ENCODE measurements around the gene FAM163A. TPM values are rescaled to one million over a fixed set of nuclear protein-coding genes. Genes with fewer than 3 reads are reported as not detected.

FAM163A gene
- total RNA-seq, 2 experiments from 2014 or later = not detected

- peaks cover 11% of the 10 kb centered on the region for H3K4me1 Mint-ChIP-seq
- POLR2A ChIA-PET = no interaction called here
- no peaks in the 10 kb centered on the region for H3K36me3 Mint-ChIP-seq
- ATAC-seq (ENCODE audit: low read depth) (no peak), DNase-seq (no peak)
- H3K27ac Mint-ChIP-seq = no peak overlapping the region
- no peak overlapping the region for H3K4me3 Mint-ChIP-seq
- no peaks in the 10 kb centered on the region for H3K9me3 Mint-ChIP-seq
- H3K27me3 Mint-ChIP-seq = peaks cover 4% of the 10 kb centered on the region
Measured at GRCh38 chr1:179818260-179818659, 75.2 kb downstream of the FAM163A start.

- ATAC-seq (ENCODE audit: low read depth) (no peak), DNase-seq (no peak)
- Mint-ChIP-seq H3K27me3 (peaks cover 4% of the 10 kb centered on the region), H3K9me3 (no peaks in the 10 kb centered on the region), H3K4me3 (no peak overlapping the region), H3K27ac (no peak overlapping the region), H3K4me1 (peaks cover 11% of the 10 kb centered on the region), H3K36me3 (no peaks in the 10 kb centered on the region)
- POLR2A ChIA-PET = no interaction called here
Measured at GRCh38 chr1:179818743-179819173, 75.7 kb downstream of the FAM163A start.

DNA sequence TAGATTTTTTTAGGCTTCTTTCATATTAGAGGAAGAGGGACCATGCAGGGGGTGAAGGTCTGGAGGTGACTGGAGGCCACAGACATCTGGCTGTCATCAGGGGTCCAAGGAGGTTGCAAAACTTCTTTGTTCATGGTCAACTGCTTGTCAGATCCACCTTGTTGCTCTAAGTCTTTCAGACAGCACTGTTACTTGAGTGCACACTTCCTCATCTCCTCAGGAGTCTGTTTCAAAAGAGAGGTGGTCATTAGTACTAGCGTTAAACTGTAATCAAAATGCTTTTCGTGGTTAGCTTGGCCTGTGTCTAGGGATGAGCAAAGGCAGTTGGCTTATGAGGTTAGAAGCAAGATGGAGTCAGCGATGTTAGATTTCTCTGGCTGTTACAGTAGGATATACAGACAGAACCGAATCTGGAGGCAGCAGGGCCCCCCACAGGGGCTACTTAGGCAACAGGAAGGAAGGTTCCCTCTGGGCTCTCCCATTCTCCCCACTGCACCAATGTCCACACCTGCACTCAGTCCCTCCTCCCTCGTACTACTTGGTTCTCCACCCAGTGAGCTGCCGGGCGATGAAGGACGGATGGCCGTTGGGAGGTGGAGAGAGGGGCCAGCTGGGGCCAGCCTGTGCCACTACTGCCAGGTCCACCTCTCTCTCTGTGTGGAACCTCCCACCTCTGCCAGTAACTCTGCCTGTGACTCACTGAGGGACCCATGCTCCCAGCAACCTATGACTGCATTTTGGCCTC is 77.3 kb downstream of the FAM163A start:
- ATAC-seq (ENCODE audit: low read depth) (no peak), DNase-seq (no peak)
- no peak overlapping the region for H3K27ac Mint-ChIP-seq
- no peaks in the 10 kb centered on the region for H3K9me3 Mint-ChIP-seq
- POLR2A ChIA-PET = no interaction called here
- peaks cover 4% of the 10 kb centered on the region for H3K27me3 Mint-ChIP-seq
- H3K4me3 Mint-ChIP-seq = no peak overlapping the region
- no peaks in the 10 kb centered on the region for H3K36me3 Mint-ChIP-seq
- peaks cover 3% of the 10 kb centered on the region for H3K4me1 Mint-ChIP-seq

DNA sequence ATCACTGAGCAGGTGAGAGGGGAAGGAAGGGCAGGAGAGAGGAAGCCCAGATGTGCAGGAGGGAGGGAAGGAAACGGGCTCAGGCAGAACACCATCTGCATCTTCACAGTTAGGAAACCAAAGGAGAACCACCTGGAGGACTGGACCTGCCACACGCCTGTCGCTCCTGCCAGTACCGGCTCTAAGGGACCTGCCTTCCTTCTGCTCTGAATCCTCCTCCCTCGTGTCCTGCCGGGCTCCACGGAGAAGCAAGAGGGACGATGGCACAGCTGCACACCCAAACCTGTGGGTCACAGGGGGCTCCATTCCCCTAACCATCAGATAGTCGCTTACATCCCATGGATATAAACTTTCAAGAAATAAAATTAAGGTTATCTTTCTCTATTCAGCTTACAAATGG is 78.4 kb downstream of the FAM163A start:
- no peak overlapping the region for H3K27ac Mint-ChIP-seq
- H3K27me3 Mint-ChIP-seq = peaks cover 2% of the 10 kb centered on the region
- no peak for DNase-seq
- ATAC-seq (ENCODE audit: low read depth) = no peak
- no peak overlapping the region for H3K4me3 Mint-ChIP-seq
- H3K4me1 Mint-ChIP-seq = no peaks in the 10 kb centered on the region
- POLR2A ChIA-PET = no interaction called here
- H3K36me3 Mint-ChIP-seq = no peaks in the 10 kb centered on the region
- H3K9me3 Mint-ChIP-seq = no peaks in the 10 kb centered on the region

DNA sequence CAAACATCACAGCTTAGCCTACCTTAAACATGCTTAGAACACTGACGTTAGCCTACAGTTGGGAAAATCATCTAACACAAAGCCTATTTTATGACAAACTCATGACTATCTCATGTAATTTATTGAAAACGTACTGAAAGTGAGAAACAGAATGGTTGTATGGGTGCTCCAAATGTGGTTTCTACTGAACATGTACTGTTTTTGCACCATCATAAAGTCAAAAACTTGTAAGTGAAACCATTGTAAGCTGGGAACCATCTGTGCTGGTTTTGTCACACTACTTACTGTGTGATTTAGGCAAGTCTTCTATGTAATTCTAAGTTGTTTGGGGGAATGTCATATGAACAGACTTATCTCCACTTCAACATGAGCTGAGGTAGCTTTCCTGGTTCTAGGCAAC is 79.0 kb downstream of the FAM163A start:
- H3K4me1 Mint-ChIP-seq = no peaks in the 10 kb centered on the region
- POLR2A ChIA-PET = interaction anchor here (0.5 kb wide), 1 partner anchor 1113 kb away, joined by 3 read pairs; no protein-coding TSS in a partner anchor

DNA sequence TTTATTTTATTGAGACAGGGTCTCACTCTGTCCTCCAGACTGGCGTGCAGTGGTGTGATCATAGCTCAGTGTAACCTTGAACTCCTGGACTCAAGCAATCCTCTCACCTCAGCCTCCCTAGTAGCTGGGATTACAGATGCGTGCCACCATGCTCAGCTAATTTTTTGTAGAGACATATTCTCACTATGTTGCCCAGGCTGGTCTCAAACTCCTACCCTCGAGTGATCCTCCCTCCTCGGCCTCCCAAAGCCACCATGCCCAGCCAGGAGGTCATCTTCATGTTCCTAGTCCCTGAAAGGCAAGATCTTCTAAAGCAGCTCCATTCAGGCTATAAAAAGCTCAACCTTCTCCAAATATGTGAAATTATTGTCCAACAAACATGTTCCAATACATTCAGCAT is 80.6 kb downstream of the FAM163A start:
- DNase-seq (no peak), ATAC-seq (ENCODE audit: low read depth) (no peak)
- Mint-ChIP-seq H3K4me3 (no peak overlapping the region), H3K9me3 (no peaks in the 10 kb centered on the region), H3K27me3 (peaks cover 2% of the 10 kb centered on the region), H3K36me3 (no peaks in the 10 kb centered on the region), H3K4me1 (no peaks in the 10 kb centered on the region), H3K27ac (no peak overlapping the region)
- POLR2A ChIA-PET = no interaction called here

More for the DNA sequence above, 79.0 kb downstream of the FAM163A start:
- Mint-ChIP-seq H3K36me3 (no peaks in the 10 kb centered on the region), H3K27ac (no peak overlapping the region), H3K4me3 (no peak overlapping the region), H3K9me3 (no peaks in the 10 kb centered on the region), H3K27me3 (peaks cover 2% of the 10 kb centered on the region)
- no peak for DNase-seq
- no peak for ATAC-seq (ENCODE audit: low read depth)

DNA sequence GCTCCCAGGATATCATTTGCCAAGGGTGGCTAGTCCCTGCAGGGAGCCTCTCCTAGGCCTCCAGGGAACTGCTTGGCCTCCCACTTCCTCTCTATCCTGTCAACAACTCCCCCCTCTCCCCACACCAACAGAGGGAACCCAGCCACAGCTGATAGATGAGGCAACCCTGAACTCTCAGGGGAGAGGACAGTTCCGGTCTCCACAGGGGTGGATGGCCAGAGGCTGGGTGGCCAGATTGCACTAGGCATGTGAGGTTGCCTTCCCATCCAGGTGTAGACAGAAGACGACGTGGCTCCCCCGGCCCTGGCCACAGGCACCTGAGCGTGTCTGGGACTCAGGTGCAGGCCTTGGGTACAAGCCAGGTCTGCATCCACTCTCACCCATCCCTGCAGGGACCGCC is 81.2 kb downstream of the FAM163A start:
- no peaks in the 10 kb centered on the region for H3K9me3 Mint-ChIP-seq
- no peak overlapping the region for H3K27ac Mint-ChIP-seq
- H3K36me3 Mint-ChIP-seq = no peaks in the 10 kb centered on the region
- no peaks in the 10 kb centered on the region for H3K4me1 Mint-ChIP-seq
- POLR2A ChIA-PET = no interaction called here
- no peak overlapping the region for H3K4me3 Mint-ChIP-seq
- ATAC-seq (ENCODE audit: low read depth) (no peak), DNase-seq (no peak)
- no peaks in the 10 kb centered on the region for H3K27me3 Mint-ChIP-seq

DNA sequence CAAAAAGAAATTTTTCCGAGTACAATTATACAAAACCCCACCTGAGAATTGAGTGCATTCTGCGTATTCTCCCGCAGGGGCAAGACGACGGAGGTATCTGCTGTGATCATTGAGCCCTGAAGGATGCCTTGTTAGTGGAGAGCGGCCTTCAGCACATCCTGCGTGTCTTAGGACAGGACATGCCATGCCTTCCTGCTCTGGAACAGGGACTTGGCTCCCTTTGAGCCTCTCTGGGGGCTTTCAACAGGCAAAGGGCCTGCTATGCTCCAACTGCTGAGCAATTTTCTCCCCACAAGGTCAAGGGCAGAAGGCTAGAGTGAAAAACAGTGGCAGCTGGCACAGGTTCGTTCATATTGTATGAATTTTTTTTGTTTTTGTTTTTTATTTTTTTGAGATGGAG is 82.1 kb downstream of the FAM163A start:
- no peak for DNase-seq
- Mint-ChIP-seq H3K9me3 (no peaks in the 10 kb centered on the region), H3K27ac (no peak overlapping the region), H3K36me3 (no peaks in the 10 kb centered on the region), H3K27me3 (no peaks in the 10 kb centered on the region), H3K4me3 (no peak overlapping the region), H3K4me1 (no peaks in the 10 kb centered on the region)
- POLR2A ChIA-PET = no interaction called here
- ATAC-seq (ENCODE audit: low read depth) = no peak

DNA sequence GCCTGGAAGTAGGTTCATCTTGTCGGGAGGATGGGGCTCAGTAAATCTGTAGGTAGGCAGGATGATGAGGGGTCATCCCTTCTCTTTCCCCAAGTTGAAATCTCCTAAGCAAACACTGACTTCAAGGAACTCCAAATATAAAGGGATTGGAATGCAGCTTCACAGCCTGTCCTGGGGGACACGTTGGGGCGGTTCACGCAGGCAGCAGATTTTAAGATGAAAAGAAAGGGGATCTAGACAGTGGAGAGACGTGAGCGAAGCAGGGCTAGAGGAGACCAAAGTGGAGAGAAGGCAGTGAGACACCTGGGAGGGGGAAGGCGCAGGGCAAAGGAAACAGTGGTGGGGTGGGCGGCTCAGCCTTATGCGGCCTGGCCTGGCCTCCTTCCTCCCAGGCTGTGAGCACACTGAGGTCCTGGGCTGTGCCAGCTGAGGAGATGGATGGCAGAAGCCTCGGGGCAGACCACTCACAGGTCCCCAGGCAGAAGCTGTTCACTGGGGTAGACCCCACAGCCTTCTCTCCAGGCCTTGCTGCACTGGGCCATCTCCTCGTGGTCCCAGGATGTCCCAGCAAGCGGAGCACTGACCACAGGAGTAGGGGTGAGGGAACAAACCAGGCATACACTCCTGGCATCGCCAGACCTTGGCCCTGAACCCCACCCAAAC is 82.8 kb downstream of the FAM163A start:
- H3K4me3 Mint-ChIP-seq = no peak overlapping the region
- DNase-seq (no peak), ATAC-seq (ENCODE audit: low read depth) (no peak)
- POLR2A ChIA-PET = no interaction called here
- no peak overlapping the region for H3K27ac Mint-ChIP-seq
- H3K27me3 Mint-ChIP-seq = no peaks in the 10 kb centered on the region
- peaks cover 4% of the 10 kb centered on the region for H3K4me1 Mint-ChIP-seq
- no peaks in the 10 kb centered on the region for H3K9me3 Mint-ChIP-seq
- H3K36me3 Mint-ChIP-seq = no peaks in the 10 kb centered on the region

- Mint-ChIP-seq H3K4me1 (peaks cover 12% of the 10 kb centered on the region), H3K27ac (no peak overlapping the region), H3K27me3 (no peaks in the 10 kb centered on the region), H3K9me3 (no peaks in the 10 kb centered on the region), H3K4me3 (no peak overlapping the region), H3K36me3 (no peaks in the 10 kb centered on the region)
- POLR2A ChIA-PET = no interaction called here
- ATAC-seq (ENCODE audit: low read depth) = no peak
- DNase-seq = no peak
Measured at GRCh38 chr1:179826626-179827280, 83.7 kb downstream of the FAM163A start.

DNA sequence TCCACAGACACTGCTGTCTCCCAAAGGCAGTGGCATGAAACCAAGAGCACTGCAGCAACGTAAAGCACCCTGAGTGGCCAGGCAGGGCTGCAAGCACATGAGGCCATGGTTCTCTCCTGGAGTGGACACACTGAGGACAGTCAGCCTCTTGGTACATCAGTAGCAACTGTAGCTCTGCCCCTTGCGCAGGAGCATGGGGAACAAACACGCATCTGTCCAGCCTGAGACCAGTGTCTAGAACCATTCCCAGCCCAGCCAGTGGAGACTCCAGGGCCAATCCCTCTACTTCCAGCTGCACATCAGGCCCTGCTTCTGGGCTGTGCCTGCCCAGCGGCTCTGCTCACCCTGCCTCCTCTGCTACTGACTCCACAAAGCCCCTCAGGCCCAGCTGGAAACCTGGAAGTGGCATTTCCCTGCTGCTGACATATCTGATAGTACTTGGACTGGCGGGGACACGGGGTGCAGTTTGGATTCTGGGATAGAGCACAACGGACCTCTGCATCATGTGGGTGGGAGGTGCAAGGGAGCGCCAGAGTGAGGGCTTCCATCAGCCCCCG is 85.5 kb downstream of the FAM163A start:
- Mint-ChIP-seq H3K27me3 (no peaks in the 10 kb centered on the region), H3K4me3 (no peak overlapping the region), H3K27ac (no peak overlapping the region), H3K9me3 (no peaks in the 10 kb centered on the region), H3K36me3 (no peaks in the 10 kb centered on the region), H3K4me1 (peaks cover 23% of the 10 kb centered on the region)
- POLR2A ChIA-PET = no interaction called here
- DNase-seq (no peak), ATAC-seq (ENCODE audit: low read depth) (no peak)

DNA sequence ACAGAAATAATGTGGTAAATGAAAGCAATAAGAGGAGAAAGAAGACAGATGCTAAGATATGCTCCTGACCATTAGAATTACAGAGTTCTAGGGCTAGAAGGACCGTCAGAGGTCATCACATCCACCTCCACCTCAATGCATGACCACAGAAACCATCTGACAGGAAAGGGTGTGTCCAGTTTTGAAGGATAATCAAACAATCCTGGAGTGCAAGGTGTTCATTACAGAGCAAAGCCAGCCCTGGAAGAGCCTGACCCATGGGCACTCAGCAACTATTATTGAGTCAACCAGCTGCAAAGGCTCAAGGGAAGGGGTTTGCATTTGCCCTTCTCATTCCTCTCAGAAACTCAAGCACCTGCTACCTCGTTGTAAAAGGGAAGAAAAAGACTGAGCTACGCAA is 88.1 kb downstream of the FAM163A start:
- Mint-ChIP-seq H3K9me3 (no peaks in the 10 kb centered on the region), H3K4me3 (peak overlapping the region; percentile 44), H3K4me1 (peaks cover 23% of the 10 kb centered on the region), H3K27me3 (no peaks in the 10 kb centered on the region), H3K36me3 (no peaks in the 10 kb centered on the region), H3K27ac (peak overlapping the region; percentile 67)
- ATAC-seq (ENCODE audit: low read depth) = peak; percentile 13
- DNase-seq = no peak
- POLR2A ChIA-PET = interaction anchor here (1.5 kb wide), 1 partner anchor 16 kb away, joined by 4 read pairs; no protein-coding TSS in a partner anchor

DNA sequence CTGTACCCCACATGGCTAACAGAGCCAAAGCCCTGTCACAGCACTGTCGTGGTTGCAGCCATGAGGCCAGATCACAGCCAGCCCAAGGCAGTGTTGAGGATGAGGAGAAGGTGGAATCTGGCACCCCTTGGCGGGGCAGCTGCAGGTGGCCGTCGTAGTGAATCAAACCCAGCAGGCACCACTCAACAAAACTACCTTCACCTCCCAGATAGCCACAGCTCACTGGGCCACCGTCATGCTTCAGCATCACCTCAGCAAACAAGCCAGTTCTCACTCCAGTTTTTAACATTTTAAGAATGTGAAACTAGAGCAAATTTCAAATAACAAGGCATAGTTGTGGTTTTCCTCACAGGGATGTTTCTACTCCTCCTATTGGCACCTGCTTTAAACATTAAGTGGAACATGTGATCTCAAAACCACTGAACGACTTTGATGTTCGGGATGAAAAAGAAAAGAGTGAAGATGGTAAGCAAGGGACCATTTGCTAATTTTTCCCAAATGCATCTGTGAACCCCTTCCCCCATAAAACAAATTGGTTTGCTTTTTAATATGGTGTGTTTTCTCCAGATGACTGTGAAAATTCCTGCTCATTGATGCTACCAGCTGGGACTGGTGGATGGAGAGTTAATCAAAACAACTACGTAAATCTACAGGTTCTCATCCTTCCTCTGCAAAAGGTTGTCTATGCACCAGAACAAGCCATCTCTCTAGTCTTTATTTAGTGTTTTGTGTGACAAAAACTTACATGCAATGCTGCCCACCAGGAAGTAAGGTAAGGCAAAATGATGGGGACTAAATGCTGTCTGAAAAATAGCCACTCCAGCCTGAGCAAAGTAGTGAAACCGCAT is 89.0 kb downstream of the FAM163A start:
- H3K9me3 Mint-ChIP-seq = no peaks in the 10 kb centered on the region
- DNase-seq (no peak), ATAC-seq (ENCODE audit: low read depth) (peak; percentile 55)
- no peaks in the 10 kb centered on the region for H3K36me3 Mint-ChIP-seq
- H3K27ac Mint-ChIP-seq = peak overlapping the region; percentile 67
- H3K4me3 Mint-ChIP-seq = peak overlapping the region; percentile 44
- POLR2A ChIA-PET = interaction anchor here (1.5 kb wide), 1 partner anchor 17 kb away, joined by 4 read pairs; no protein-coding TSS in a partner anchor
- H3K27me3 Mint-ChIP-seq = no peaks in the 10 kb centered on the region
- peaks cover 23% of the 10 kb centered on the region for H3K4me1 Mint-ChIP-seq

Measured in activated naive CD8-positive, alpha-beta T cell treated with anti-CD3 and anti-CD28 coated beads, Interleukin-2, amount 10 ng/mL, durations not matched to agents 7 days and 5 days (primary cell).